IMR-90 (cell line): ENCODE results near the gene IRGQ. TPM values are rescaled to one million over a fixed set of nuclear protein-coding genes. Genes with fewer than 3 reads are reported as not detected.

Experiments used
- ATAC-seq: fragments of 200-7000 bp; cut with Tn5 transposase; 2 replicates; pipeline ENCODE4 v1.9.1; 2020; ENCODE audit warnings: low read depth, mild to moderate bottlenecking, moderate library complexity
- BruUV-seq: library from RNA; stranded (reverse); fragments of 400-500 nt; replicated peaks from 2 replicates; lab custom pipeline; 2021; lab: Mats Ljungman, UMichigan
- CTCF ChIA-PET: fragments of 300-600 bp; formaldehyde crosslinking; extraction: SDS; loops from one replicate; lab custom pipeline; 2021; ENCODE audit warnings: antibody characterized with exemption; lab: Yijun Ruan, JAX
- POLR2A ChIA-PET: fragments of 300-600 bp; sonication (Branson Sonifier 250); formaldehyde crosslinking; loops from one replicate; lab custom pipeline; 2022; ENCODE audit warnings: antibody characterized with exemption; ENCODE audit not compliant: unreplicated experiment; lab: Charles Lee
- DNase-seq: peaks from one replicate; pipeline ENCODE4 v3.0.0; 2013
- H2AFZ ChIP-seq: replicated peaks from 2 replicates; pipeline ENCODE3; 2013; ENCODE audit warnings: low read length, mild to moderate bottlenecking; ENCODE audit not compliant: poor library complexity
- H2AK5ac ChIP-seq: 2 replicates; pipeline ENCODE4 v1.6.1; 2013; ENCODE audit warnings: low read depth, low read length, inconsistent platforms
- H2AK9ac ChIP-seq: replicated peaks from 2 replicates; pipeline ENCODE3; 2013; ENCODE audit warnings: mild to moderate bottlenecking, low read depth, low read length, moderate library complexity; ENCODE audit not compliant: poor library complexity
- H2BK120ac ChIP-seq: 2 replicates; pipeline ENCODE4 v1.6.1; 2013; ENCODE audit warnings: low read depth, low read length, inconsistent platforms
- H2BK15ac ChIP-seq: 3 replicates; pipeline ENCODE4 v1.6.1; 2013; ENCODE audit warnings: low read depth, low read length, inconsistent platforms
- H2BK20ac ChIP-seq: 2 replicates; pipeline ENCODE4 v1.6.1; 2013; ENCODE audit warnings: low read depth, mild to moderate bottlenecking, inconsistent platforms, low read length, moderate library complexity
- H2BK5ac ChIP-seq: 2 replicates; pipeline ENCODE4 v1.6.1; 2013; ENCODE audit warnings: mild to moderate bottlenecking, low read depth, low read length, inconsistent platforms; ENCODE audit not compliant: poor library complexity, severe bottlenecking
- H3K14ac ChIP-seq: replicated peaks from 2 replicates; pipeline ENCODE4 v1.6.1; 2013; ENCODE audit warnings: low read depth, low read length, inconsistent platforms
- H3K18ac ChIP-seq: 2 replicates; pipeline ENCODE4 v1.6.1; 2013; ENCODE audit warnings: low read depth, low read length, control low read depth
- H3K23ac ChIP-seq: 2 replicates; pipeline ENCODE4 v1.6.1; 2013; ENCODE audit warnings: low read depth, low read length, inconsistent platforms
- H3K27ac ChIP-seq: 2 replicates; pipeline ENCODE4 v1.5.1; 2013; ENCODE audit warnings: mild to moderate bottlenecking, control low read depth, low read length; ENCODE audit not compliant: insufficient read depth
- H3K27me3 ChIP-seq: 2 replicates; pipeline ENCODE4 v1.6.1; 2013; ENCODE audit warnings: low read length; ENCODE audit not compliant: control insufficient read depth, insufficient read depth
- H3K36me3 ChIP-seq: 2 replicates; pipeline ENCODE4 v1.6.1; 2013; ENCODE audit warnings: low read length, mixed read lengths; ENCODE audit not compliant: control insufficient read depth, insufficient read depth
- H3K4ac ChIP-seq: 2 replicates; pipeline ENCODE4 v1.6.1; 2013; ENCODE audit warnings: low read depth, low read length, inconsistent platforms
- H3K4me1 ChIP-seq: 2 replicates; pipeline ENCODE4 v1.6.1; 2013; ENCODE audit warnings: low read length, mixed read lengths; ENCODE audit not compliant: control insufficient read depth, insufficient read depth
- H3K4me2 ChIP-seq: 2 replicates; pipeline ENCODE4 v1.6.1; 2013; ENCODE audit warnings: low read depth, mild to moderate bottlenecking, control low read depth, low read length, moderate library complexity
- H3K4me3 ChIP-seq: 2 replicates; pipeline ENCODE4 v1.5.1; 2013; ENCODE audit warnings: low read depth, mild to moderate bottlenecking, control low read depth, low read length, moderate library complexity; ENCODE audit not compliant: insufficient read depth
- H3K56ac ChIP-seq: 2 replicates; pipeline ENCODE4 v1.6.1; 2013; ENCODE audit warnings: low read length, inconsistent platforms; ENCODE audit not compliant: insufficient read depth; ENCODE audit errors: extremely low read depth
- H3K79me1 ChIP-seq, 2 experiments: 2 replicates each; pipeline ENCODE4 v1.6.1; 2013; ENCODE audit warnings: low read length in 2 of 2, inconsistent platforms in 1 of 2, low read depth in 1 of 2
- H3K9ac ChIP-seq: 2 replicates; pipeline ENCODE4 v1.6.1; 2013; ENCODE audit warnings: low read depth, low read length, control low read depth
- H3K9me1 ChIP-seq: 2 replicates; pipeline ENCODE4 v1.6.1; 2013; ENCODE audit warnings: low read length, inconsistent platforms; ENCODE audit not compliant: insufficient read depth
- H3K9me3 ChIP-seq: 2 replicates; pipeline ENCODE4 v1.6.1; 2013; ENCODE audit warnings: low read length; ENCODE audit not compliant: control insufficient read depth, insufficient read depth
- H4K20me1 ChIP-seq: 2 replicates; pipeline ENCODE4 v1.6.1; 2013; ENCODE audit warnings: low read length, inconsistent platforms; ENCODE audit not compliant: insufficient read depth
- H4K5ac ChIP-seq: 2 replicates; pipeline ENCODE4 v1.6.1; 2013; ENCODE audit warnings: mild to moderate bottlenecking, low read depth, low read length, control low read depth
- H4K8ac ChIP-seq, 2 experiments: 2 replicates each; pipeline ENCODE4 v1.6.1; 2013; ENCODE audit warnings: low read depth in 2 of 2, low read length in 2 of 2, control low read depth in 1 of 2, inconsistent platforms in 1 of 2
- H4K91ac ChIP-seq: 2 replicates; pipeline ENCODE4 v1.6.1; 2013; ENCODE audit warnings: low read depth, low read length, inconsistent platforms; ENCODE audit not compliant: insufficient read depth
- BHLHE40 ChIP-seq: fragments of 150-350 bp; IDR thresholded peaks from 2 replicates; pipeline ENCODE4 v1.6.1; 2016; ENCODE audit warnings: mild to moderate bottlenecking, low read depth, low read length
- CEBPB ChIP-seq: IDR thresholded peaks from 2 replicates; pipeline ENCODE4 v1.6.1; 2012; ENCODE audit warnings: low read depth, low read length, improper control_type of control experiment
- CHD1 ChIP-seq: IDR thresholded peaks from 2 replicates; pipeline ENCODE4 v1.6.1; 2012; ENCODE audit warnings: low read depth, low read length, improper control_type of control experiment
- FOS ChIP-seq: fragments of 150-350 bp; IDR thresholded peaks from 2 replicates; pipeline ENCODE4 v1.6.1; 2016; ENCODE audit warnings: low read depth, low read length
- MAZ ChIP-seq: IDR thresholded peaks from 2 replicates; pipeline ENCODE4 v1.6.1; 2012; ENCODE audit warnings: low read depth, mild to moderate bottlenecking, low read length, improper control_type of control experiment, moderate library complexity, borderline replicate concordance
- MXI1 ChIP-seq: IDR thresholded peaks from 2 replicates; pipeline ENCODE4 v1.6.1; 2012; ENCODE audit warnings: low read depth, mild to moderate bottlenecking, low read length, moderate library complexity, borderline replicate concordance
- NFE2L2 ChIP-seq: fragments of 150-350 bp; IDR thresholded peaks from 2 replicates; pipeline ENCODE4 v1.6.1; 2016; ENCODE audit warnings: low read depth, mild to moderate bottlenecking, low read length
- RAD21 ChIP-seq: IDR thresholded peaks from 2 replicates; pipeline ENCODE4 v1.6.1; 2012; ENCODE audit warnings: low read length, improper control_type of control experiment
- SMC3 ChIP-seq: fragments of 150-350 bp; IDR thresholded peaks from 2 replicates; pipeline ENCODE4 v1.6.1; 2016; ENCODE audit warnings: low read depth, mild to moderate bottlenecking, antibody characterized with exemption, low read length, moderate library complexity
- USF2 ChIP-seq: fragments of 150-350 bp; IDR thresholded peaks from 2 replicates; pipeline ENCODE4 v1.6.1; 2017; ENCODE audit warnings: mild to moderate bottlenecking, antibody characterized with exemption, low read length, low read depth
- WGBS, 2 experiments: methylation state at CpG; one replicate each; pipeline versions ENCODE4 v1.1.5 to v1.1.7; 2013; ENCODE audit warnings: missing lambda C conversion rate in 2 of 2; ENCODE audit not compliant: insufficient read length in 1 of 2; ENCODE audit errors: extremely low coverage in 2 of 2; 5-methylcytosine and 5-hydroxymethylcytosine counted together
- dilution Hi-C: fragments of 300-500 bp; cut with HindIII; formaldehyde crosslinking; loops from one replicate; pipeline ENCODE4 v1.14.3; 2018; ENCODE audit warnings: low sequenced_read_pairs; ENCODE audit not compliant: unreplicated experiment
- in situ Hi-C: fragments of 300-500 bp; cut with MboI; formaldehyde crosslinking; loops from 3 replicates; pipeline ENCODE4 v1.14.3; 2019; ENCODE audit warnings: low sequenced_read_pairs, inconsistent platforms, mixed read lengths
- intact Hi-C: fragments of 100-400 bp; cut with micrococcal nuclease; formaldehyde crosslinking; loops from 2 replicates; pipeline ENCODE4 v1.10.0; 2022
- polyA plus RNA-seq, 3 experiments: library from polyadenylated mRNA; depleted of rRNA; stranded (reverse); fragments of >200 nt; gene quantifications; 2 replicates each; pipeline ENCODE4 v1.2.3, GENCODE V29; 2012; ENCODE audit warnings: low replicate concordance in 1 of 3
- total RNA-seq: library from RNA; depleted of rRNA; stranded (reverse); fragments of >200 nt; gene quantifications from 2 replicates; pipeline ENCODE4 v1.2.3, GENCODE V29; 2012
- TF ChIP-seq, protein P1 (sequence below): conservative IDR thresholded peaks from 2 replicates; pipeline ENCODE4 v1.5.1; 2012; ENCODE audit warnings: mild to moderate bottlenecking, low read depth, low read length, improper control_type of control experiment

The IRGQ gene
- total and polyA plus RNA-seq, 2 of the 4 experiments (the other 2 are of a cell fraction) = 9.0 to 9.9 TPM

DNA sequence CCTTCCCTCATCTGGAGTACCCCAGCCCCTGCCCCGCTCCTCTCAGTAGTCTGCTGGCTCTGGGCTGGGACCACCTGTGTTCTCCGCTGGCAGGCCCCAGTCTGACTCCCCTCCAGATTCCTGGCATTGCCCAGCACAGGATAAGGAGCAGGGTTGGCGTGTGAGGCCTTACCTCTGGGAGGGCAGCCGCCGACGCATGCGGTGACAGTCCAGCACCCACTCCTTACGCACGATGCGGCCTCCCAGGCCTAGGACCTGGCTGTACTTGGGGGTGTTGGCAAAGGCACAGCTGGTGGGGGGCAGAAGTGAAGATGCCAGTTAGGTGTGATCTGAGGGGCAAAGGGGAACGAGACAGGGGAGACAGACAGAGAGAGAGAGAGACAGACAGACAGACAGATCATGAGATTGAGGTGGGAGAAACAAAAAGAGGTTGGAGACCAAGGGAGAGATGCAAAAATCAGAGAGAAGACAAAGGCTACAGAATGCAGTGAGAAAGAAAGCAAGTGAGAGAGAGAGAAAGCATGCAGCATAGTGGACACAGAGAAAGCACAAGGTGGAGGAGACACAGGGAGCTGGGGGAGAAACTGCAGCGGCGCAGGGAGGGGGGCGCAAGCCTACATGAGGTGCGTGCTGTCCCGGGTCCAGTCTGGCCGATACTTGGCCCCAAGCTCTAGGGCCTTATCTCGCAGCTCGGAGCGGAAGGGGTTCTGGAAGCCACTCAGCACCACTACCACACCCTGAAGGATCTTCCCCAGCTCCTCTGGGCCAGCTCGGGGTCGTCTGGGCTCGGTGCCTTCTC is 44.3 kb downstream of the IRGQ start (continued):
- no peak for TF ChIP-seq MXI1

DNA sequence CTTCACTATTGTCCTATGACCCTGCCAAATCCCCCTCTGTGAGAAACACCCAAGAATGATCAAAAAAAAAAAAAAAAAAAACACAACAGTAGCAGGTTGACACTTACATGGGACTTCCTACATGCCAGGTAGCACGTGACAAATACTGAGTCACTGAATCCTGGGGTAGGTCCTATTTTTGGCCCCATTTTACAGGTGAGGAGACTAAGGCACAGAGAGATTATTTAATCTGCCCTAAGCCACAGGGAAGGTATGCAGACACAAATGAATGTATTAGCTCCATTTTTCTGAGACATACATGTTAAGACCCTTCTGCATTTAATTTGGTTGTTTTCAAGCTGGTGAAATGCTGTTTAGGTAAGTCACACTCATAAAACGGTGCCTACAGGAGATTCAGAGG is 47.2 kb downstream of the IRGQ start:
- Histone ChIP-seq H3K4me1 (no peaks in the 10 kb centered on the region), H4K8ac (no peak overlapping the region), H3K4me2 (no peak overlapping the region), H3K9me1 (no peaks in the 10 kb centered on the region), H3K4me3 (no peak overlapping the region), H3K9ac (no peak overlapping the region), H4K91ac (no peak overlapping the region), H3K36me3 (peaks cover 37% of the 10 kb centered on the region), H3K18ac (no peak overlapping the region), H3K4ac (no peak overlapping the region), H2AK9ac (no peak overlapping the region), H3K79me1 (peaks cover 3 to 4% of the 10 kb centered on the region in 2 experiments; a peak in 1 of 4 replicates), H3K23ac (no peak overlapping the region), H2AK5ac (no peak overlapping the region), H2BK120ac (no peak overlapping the region), H3K14ac (no peak overlapping the region), H3K27me3 (no peaks in the 10 kb centered on the region), H2BK15ac (no peak overlapping the region), H3K56ac (no peak overlapping the region), H3K9me3 (no peaks in the 10 kb centered on the region), H4K20me1 (no peaks in the 10 kb centered on the region), H3K27ac (no peak overlapping the region), H2BK20ac (no peak overlapping the region), H2AFZ (no peak overlapping the region), H2BK5ac (no peak overlapping the region), H4K5ac (no peak overlapping the region)
- no CpG with 5 or more reads among the region's 2 CpGs for WGBS, 2 experiments
- dilution Hi-C loops (no loop called here), in situ Hi-C loops (no loop called here), intact Hi-C loops (no loop called here)
- no TSS peak for BruUV-seq
- ChIA-PET CTCF (no interaction called here), POLR2A (no interaction called here)
- DNase-seq (no peak), ATAC-seq (no peak)
- TF ChIP-seq MAZ (no peak), MXI1 (no peak), CHD1 (no peak), SMC3 (no peak), FOS (no peak), NFE2L2 (no peak), RAD21 (no peak), USF2 (no peak), BHLHE40 (no peak), CEBPB (no peak)
- TF ChIP-seq, protein P1, sequence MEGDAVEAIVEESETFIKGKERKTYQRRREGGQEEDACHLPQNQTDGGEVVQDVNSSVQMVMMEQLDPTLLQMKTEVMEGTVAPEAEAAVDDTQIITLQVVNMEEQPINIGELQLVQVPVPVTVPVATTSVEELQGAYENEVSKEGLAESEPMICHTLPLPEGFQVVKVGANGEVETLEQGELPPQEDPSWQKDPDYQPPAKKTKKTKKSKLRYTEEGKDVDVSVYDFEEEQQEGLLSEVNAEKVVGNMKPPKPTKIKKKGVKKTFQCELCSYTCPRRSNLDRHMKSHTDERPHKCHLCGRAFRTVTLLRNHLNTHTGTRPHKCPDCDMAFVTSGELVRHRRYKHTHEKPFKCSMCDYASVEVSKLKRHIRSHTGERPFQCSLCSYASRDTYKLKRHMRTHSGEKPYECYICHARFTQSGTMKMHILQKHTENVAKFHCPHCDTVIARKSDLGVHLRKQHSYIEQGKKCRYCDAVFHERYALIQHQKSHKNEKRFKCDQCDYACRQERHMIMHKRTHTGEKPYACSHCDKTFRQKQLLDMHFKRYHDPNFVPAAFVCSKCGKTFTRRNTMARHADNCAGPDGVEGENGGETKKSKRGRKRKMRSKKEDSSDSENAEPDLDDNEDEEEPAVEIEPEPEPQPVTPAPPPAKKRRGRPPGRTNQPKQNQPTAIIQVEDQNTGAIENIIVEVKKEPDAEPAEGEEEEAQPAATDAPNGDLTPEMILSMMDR = no peak
